ENCODE results near the gene NUDT4.

GRCh38 chr12:93443576-93443975 is 65.9 kb downstream of the NUDT4 start:
- no peak for TF ChIP-seq CHD1 (IDR thresholded peaks at IDR 0.05; ENCODE audit: low read depth, low read length)
- TF ChIP-seq, protein P1, sequence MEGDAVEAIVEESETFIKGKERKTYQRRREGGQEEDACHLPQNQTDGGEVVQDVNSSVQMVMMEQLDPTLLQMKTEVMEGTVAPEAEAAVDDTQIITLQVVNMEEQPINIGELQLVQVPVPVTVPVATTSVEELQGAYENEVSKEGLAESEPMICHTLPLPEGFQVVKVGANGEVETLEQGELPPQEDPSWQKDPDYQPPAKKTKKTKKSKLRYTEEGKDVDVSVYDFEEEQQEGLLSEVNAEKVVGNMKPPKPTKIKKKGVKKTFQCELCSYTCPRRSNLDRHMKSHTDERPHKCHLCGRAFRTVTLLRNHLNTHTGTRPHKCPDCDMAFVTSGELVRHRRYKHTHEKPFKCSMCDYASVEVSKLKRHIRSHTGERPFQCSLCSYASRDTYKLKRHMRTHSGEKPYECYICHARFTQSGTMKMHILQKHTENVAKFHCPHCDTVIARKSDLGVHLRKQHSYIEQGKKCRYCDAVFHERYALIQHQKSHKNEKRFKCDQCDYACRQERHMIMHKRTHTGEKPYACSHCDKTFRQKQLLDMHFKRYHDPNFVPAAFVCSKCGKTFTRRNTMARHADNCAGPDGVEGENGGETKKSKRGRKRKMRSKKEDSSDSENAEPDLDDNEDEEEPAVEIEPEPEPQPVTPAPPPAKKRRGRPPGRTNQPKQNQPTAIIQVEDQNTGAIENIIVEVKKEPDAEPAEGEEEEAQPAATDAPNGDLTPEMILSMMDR (conservative IDR thresholded peaks at IDR 0.05; ENCODE audit: low read depth, low read length) = no peak
- TF ChIP-seq POLR2A (IDR thresholded peaks at IDR 0.05; ENCODE audit: low read depth, low read length) = no peak
- no peak for TF ChIP-seq USF2 (IDR thresholded peaks at IDR 0.05; ENCODE audit: low read depth, low read length)

Data from IMR-90 (cell line).